Activated CD8-positive, alpha-beta T cell treated with anti-CD3 and anti-CD28 coated beads, Interleukin-2, amount 10 ng/mL, durations not matched to agents 7 days and 5 days (primary cell): Measurements from ENCODE around the gene AHRR. TPM values are rescaled to one million over a fixed set of nuclear protein-coding genes. Genes with fewer than 3 reads are reported as not detected.
"Not testable (repeated sequence)": the region's sequence is repeated elsewhere in the genome, so short reads cannot be mapped to it uniquely, and the experiment has no call there.

Experiments used
- ATAC-seq: fragments of 150-1000 bp; cut with Tn5 transposase; one replicate; pipeline ENCODE4 v1.10.0; 2021; ENCODE audit warnings: moderate library complexity
- CTCF ChIA-PET: fragments of 350-600 bp; sonication (Branson Sonifier 250); formaldehyde crosslinking; loops from one replicate; lab custom pipeline; 2021; ENCODE audit warnings: antibody characterized with exemption; lab: Charles Lee
- POLR2A ChIA-PET: fragments of 350-600 bp; sonication (Branson Sonifier 250); formaldehyde crosslinking; loops from one replicate; lab custom pipeline; 2021; ENCODE audit warnings: antibody characterized with exemption; lab: Charles Lee
- DNase-seq: peaks from one replicate; pipeline ENCODE4 v3.0.0-alpha.2; 2020
- H3K27ac Mint-ChIP-seq: one replicate; pipeline ENCODE4 v1.8.0; 2021; ENCODE audit warnings: mild to moderate bottlenecking, mixed read lengths
- H3K27me3 Mint-ChIP-seq: one replicate; pipeline ENCODE4 v1.8.0; 2021; ENCODE audit warnings: low read depth, mixed read lengths
- H3K36me3 Mint-ChIP-seq: one replicate; pipeline ENCODE4 v1.8.0; 2021; ENCODE audit warnings: low read depth, mixed read lengths
- H3K4me1 Mint-ChIP-seq: one replicate; pipeline ENCODE4 v1.8.0; 2021; ENCODE audit warnings: low read depth, mixed read lengths
- H3K4me3 Mint-ChIP-seq: one replicate; pipeline ENCODE4 v1.8.0; 2021; ENCODE audit warnings: mild to moderate bottlenecking, mixed read lengths
- H3K9me3 Mint-ChIP-seq: one replicate; pipeline ENCODE4 v1.8.0; 2022; ENCODE audit warnings: mixed read lengths; ENCODE audit not compliant: insufficient read depth
- total RNA-seq, 2 experiments: library from RNA; stranded (reverse); gene quantifications; one replicate each; pipeline ENCODE4 v1.2.3, GENCODE V29; 2021

The AHRR gene
- total RNA-seq, 2 experiments from 2014 or later = 56.1 to 57.2 TPM

GRCh38 chr5:395156-395920, 73.8 kb downstream of the AHRR start:
- no peak overlapping the region for H3K4me3 Mint-ChIP-seq
- no peaks in the 10 kb centered on the region for H3K9me3 Mint-ChIP-seq
- peaks cover 38% of the 10 kb centered on the region for H3K36me3 Mint-ChIP-seq
- CTCF ChIA-PET = interaction anchor here (1.7 kb wide), 1 partner anchor 19 kb away, joined by 5 read pairs; no protein-coding TSS in a partner anchor
- POLR2A ChIA-PET = no interaction called here
- peak overlapping the region; percentile 68 for H3K27ac Mint-ChIP-seq
- DNase-seq (peak; percentile 20), ATAC-seq (no peak)
- H3K4me1 Mint-ChIP-seq = peaks cover 65% of the 10 kb centered on the region
- H3K27me3 Mint-ChIP-seq = no peaks in the 10 kb centered on the region

GRCh38 chr5:395921-396530, 74.5 kb downstream of the AHRR start:
- Mint-ChIP-seq H3K4me3 (no peak overlapping the region), H3K36me3 (peaks cover 40% of the 10 kb centered on the region), H3K9me3 (no peaks in the 10 kb centered on the region), H3K27me3 (no peaks in the 10 kb centered on the region), H3K27ac (no peak overlapping the region), H3K4me1 (peaks cover 64% of the 10 kb centered on the region)
- DNase-seq (no peak), ATAC-seq (no peak)
- POLR2A ChIA-PET = interaction anchor here (0.9 kb wide), 1 partner anchor 18 kb away, joined by 3 read pairs; no protein-coding TSS in a partner anchor
- CTCF ChIA-PET = interaction anchor here (0.8 to 1.7 kb wide), 2 partner anchors 18 to 75 kb away, joined by 3 to 5 read pairs; no protein-coding TSS in a partner anchor

- DNase-seq (peak; percentile 29), ATAC-seq (no peak)
- H3K9me3 Mint-ChIP-seq = no peaks in the 10 kb centered on the region
- ChIA-PET CTCF (interaction anchor here (0.8 to 1.7 kb wide), 2 partner anchors 18 to 76 kb away, joined by 3 to 5 read pairs; no protein-coding TSS in a partner anchor), POLR2A (interaction anchor here (0.9 kb wide), 1 partner anchor 18 kb away, joined by 3 read pairs; no protein-coding TSS in a partner anchor)
- H3K4me1 Mint-ChIP-seq = peaks cover 66% of the 10 kb centered on the region
- H3K27ac Mint-ChIP-seq = no peak overlapping the region
- H3K36me3 Mint-ChIP-seq = peaks cover 45% of the 10 kb centered on the region
- H3K4me3 Mint-ChIP-seq = no peak overlapping the region
- no peaks in the 10 kb centered on the region for H3K27me3 Mint-ChIP-seq
Measured at GRCh38 chr5:396531-396961, 75.0 kb downstream of the AHRR start.

- CTCF ChIA-PET = interaction anchor here (1.2 kb wide), 1 partner anchor 18 kb away, joined by 4 read pairs; no protein-coding TSS in a partner anchor
- Mint-ChIP-seq H3K36me3 (peaks cover 53% of the 10 kb centered on the region), H3K4me1 (peaks cover 71% of the 10 kb centered on the region)
- H3K4me3 Mint-ChIP-seq, DNase-seq, H3K9me3 Mint-ChIP-seq, ATAC-seq, H3K27ac Mint-ChIP-seq, POLR2A ChIA-PET, H3K27me3 Mint-ChIP-seq: not testable (repeated sequence)
Measured at GRCh38 chr5:398141-398474, 76.6 kb downstream of the AHRR start.

GRCh38 chr5:398475-399295, 77.2 kb downstream of the AHRR start:
- Mint-ChIP-seq H3K27ac (peak overlapping the region; percentile 87), H3K9me3 (no peaks in the 10 kb centered on the region), H3K4me1 (peaks cover 68% of the 10 kb centered on the region), H3K36me3 (peaks cover 51% of the 10 kb centered on the region), H3K27me3 (no peaks in the 10 kb centered on the region), H3K4me3 (no peak overlapping the region)
- POLR2A ChIA-PET = interaction anchor here (1.5 kb wide), 1 partner anchor 25 kb away, joined by 5 read pairs; no protein-coding TSS in a partner anchor
- DNase-seq = peak; percentile 35
- CTCF ChIA-PET = interaction anchor here (0.9 to 1.2 kb wide), 2 partner anchors 19 to 33 kb away, joined by 3 to 4 read pairs; no protein-coding TSS in a partner anchor
- ATAC-seq = no peak

GRCh38 chr5:399296-400281, 78.1 kb downstream of the AHRR start:
- ChIA-PET POLR2A (interaction anchor here (0.9 to 1.5 kb wide), 2 partner anchors 26 to 27 kb away, joined by 4 to 5 read pairs; no protein-coding TSS in a partner anchor), CTCF (interaction anchor here (0.9 kb wide), 2 partner anchors 32 to 61 kb away, joined by 3 read pairs; no protein-coding TSS in a partner anchor)
- H3K4me1 Mint-ChIP-seq = peaks cover 69% of the 10 kb centered on the region

GRCh38 chr5:400282-401145, 79.0 kb downstream of the AHRR start:
- Mint-ChIP-seq H3K27me3 (no peaks in the 10 kb centered on the region), H3K9me3 (no peaks in the 10 kb centered on the region), H3K4me1 (peaks cover 62% of the 10 kb centered on the region), H3K27ac (peak overlapping the region; percentile 87), H3K36me3 (peaks cover 57% of the 10 kb centered on the region), H3K4me3 (peak overlapping the region; percentile 5)
- ChIA-PET POLR2A (interaction anchor here (0.9 to 1.5 kb wide), 2 partner anchors 27 to 28 kb away, joined by 4 to 5 read pairs; no protein-coding TSS in a partner anchor), CTCF (interaction anchor here (0.9 kb wide), 1 partner anchor 62 kb away, joined by 3 read pairs; no protein-coding TSS in a partner anchor)
- DNase-seq = peak; percentile 18
- ATAC-seq = no peak

More at GRCh38 chr5:399296-400281, 78.1 kb downstream of the AHRR start:
- Mint-ChIP-seq H3K27ac (peak overlapping the region; percentile 87), H3K36me3 (peaks cover 57% of the 10 kb centered on the region), H3K9me3 (no peaks in the 10 kb centered on the region), H3K27me3 (no peaks in the 10 kb centered on the region), H3K4me3 (peak overlapping the region; percentile 5)
- ATAC-seq = peak; percentile 87
- peak; percentile 72 for DNase-seq

GRCh38 chr5:401146-402034, 79.9 kb downstream of the AHRR start:
- H3K4me3 Mint-ChIP-seq = no peak overlapping the region
- H3K4me1 Mint-ChIP-seq = peaks cover 58% of the 10 kb centered on the region
- CTCF ChIA-PET = no interaction called here
- H3K27ac Mint-ChIP-seq = peak overlapping the region; percentile 34
- H3K36me3 Mint-ChIP-seq = peaks cover 60% of the 10 kb centered on the region
- ATAC-seq (no peak), DNase-seq (peak; percentile 14)
- H3K27me3 Mint-ChIP-seq = no peaks in the 10 kb centered on the region
- H3K9me3 Mint-ChIP-seq = no peaks in the 10 kb centered on the region
- POLR2A ChIA-PET = no interaction called here

GRCh38 chr5:402219-402614, 80.7 kb downstream of the AHRR start:
- H3K4me1 Mint-ChIP-seq = peaks cover 62% of the 10 kb centered on the region
- CTCF ChIA-PET = interaction anchor here (0.8 kb wide), 1 partner anchor 9 kb away, joined by 4 read pairs; no protein-coding TSS in a partner anchor
- peak; percentile 7 for DNase-seq
- ATAC-seq, H3K27me3 Mint-ChIP-seq, POLR2A ChIA-PET, H3K9me3 Mint-ChIP-seq, H3K4me3 Mint-ChIP-seq, H3K27ac Mint-ChIP-seq: not testable (repeated sequence)
- H3K36me3 Mint-ChIP-seq = peaks cover 64% of the 10 kb centered on the region
